Left cardiac atrium (tissue), 4 donors: ENCODE results near the gene TPCN1. TPM values are rescaled to one million over a fixed set of nuclear protein-coding genes. Genes with fewer than 3 reads are reported as not detected.

ENCODE experiments used
- ATAC-seq, 2 donors: fragments of 200-7000 bp; cut with Tn5 transposase; one replicate each; pipeline ENCODE4 v1.9.1; 2020; ENCODE audit warnings: mild to moderate bottlenecking in 2 of 2, moderate library complexity in 2 of 2
- DNase-seq: peaks from one replicate; pipeline ENCODE4 v3.0.0-alpha.2; 2020
- intact Hi-C, 2 donors: fragments of 100-400 bp; cut with DNase I; formaldehyde crosslinking; loops; one replicate each; pipeline versions ENCODE4 v1.14.1 to v1.15.1; 2022 to 2023
- total RNA-seq, 2 donors: library from RNA; stranded (reverse); fragmentation: NEBNext Ultra II Directional; extraction: Animal tissue kit (Norgen Biotek cat#: 25700); gene quantifications; one replicate each; pipeline ENCODE4 v1.2.1, GENCODE V29; 2021
- donor health status: DM: no; HTN: yes; CAD: no.
- donor health status: DM: no; HTN: yes; CAD: no; lungs with severe emphysema.
- donor health status: DM: yes; HTN: yes; CAD: no.
- donor health status: Dilated cardiomyopathy.

TPCN1 gene
- total RNA-seq, 2 donors from 2014 or later: 66.1 to 80.6 TPM

DNA sequence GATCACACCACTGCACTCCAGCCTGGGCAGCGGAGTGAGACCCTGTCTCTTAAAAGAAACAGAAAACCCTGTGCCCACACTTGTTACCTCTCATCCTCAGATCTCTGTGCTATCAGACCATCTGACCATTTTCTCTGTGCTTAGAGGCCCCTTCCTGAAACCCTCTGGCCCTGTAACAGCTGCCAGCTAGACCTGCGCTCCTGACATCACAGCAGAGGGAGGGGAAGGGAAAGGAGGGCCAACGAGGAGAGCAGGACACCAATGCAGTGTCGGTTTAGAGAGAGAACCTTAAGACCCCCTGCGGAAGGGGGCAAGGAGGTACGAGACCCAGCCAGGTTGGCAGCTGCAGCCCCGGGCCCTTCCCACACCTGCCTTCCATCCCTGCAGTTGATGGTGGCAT is 71.3 kb downstream of the TPCN1 start:
- DNase-seq (no peak), ATAC-seq (no peak)
- intact Hi-C loops: loop anchor here in 1 of 2 donors (10.0 kb wide), 1 partner anchor 98 kb away; no protein-coding TSS in a partner anchor

DNA sequence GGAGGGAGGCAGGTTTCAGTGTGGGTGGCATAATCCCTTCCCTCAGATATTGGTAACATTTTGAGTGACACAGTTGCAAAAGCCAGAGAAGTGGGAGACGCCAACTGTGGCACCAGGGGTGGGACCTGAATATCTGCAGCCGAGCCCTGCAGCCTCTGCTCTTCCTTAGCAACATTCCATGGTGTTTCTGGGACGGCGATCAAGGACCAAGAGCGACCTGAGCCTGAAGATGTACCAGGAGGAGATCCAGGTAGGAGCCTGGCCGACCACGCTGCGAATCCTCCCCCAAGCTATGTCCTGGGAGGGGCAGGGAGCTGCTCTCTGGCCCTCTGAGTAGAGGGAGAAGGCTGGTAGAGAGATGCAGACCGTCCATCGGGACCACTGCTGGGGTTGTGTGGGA is 71.8 kb downstream of the TPCN1 start:
- ATAC-seq: no peak
- intact Hi-C loops: loop anchor here in 1 of 2 donors (10.0 kb wide), 1 partner anchor 98 kb away; no protein-coding TSS in a partner anchor

DNA sequence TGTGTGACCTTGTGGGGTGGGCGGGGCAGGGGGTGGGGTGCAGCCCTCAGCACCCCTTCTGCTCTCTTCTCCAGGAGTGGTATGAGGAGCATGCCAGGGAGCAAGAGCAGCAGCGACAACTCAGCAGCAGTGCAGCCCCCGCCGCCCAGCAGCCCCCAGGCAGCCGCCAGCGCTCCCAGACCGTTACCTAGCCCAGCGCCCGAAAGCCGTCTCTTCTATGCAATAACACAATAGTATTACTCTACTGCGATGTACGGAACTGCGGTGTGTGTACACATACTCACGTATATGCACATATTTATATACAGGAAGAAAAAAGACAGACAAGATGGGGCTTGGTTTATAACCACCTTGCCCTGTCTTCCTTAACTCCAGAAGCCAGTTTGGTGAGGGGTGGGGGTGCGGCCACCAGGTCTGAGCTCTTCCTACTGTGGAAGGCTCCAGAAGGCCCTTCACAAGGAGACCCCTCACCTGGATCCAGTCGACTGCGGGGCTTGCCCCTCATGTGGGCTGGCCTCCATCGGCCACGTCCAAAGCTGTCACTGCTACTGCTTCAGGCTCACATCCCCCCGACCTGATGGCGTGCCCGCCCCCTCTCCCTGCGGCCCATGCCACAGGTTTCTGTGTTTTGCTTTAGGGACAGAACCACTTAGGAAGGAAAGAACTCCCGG is 74.8 kb downstream of the TPCN1 start:
- intact Hi-C loops: loop anchor here in 1 of 2 donors (10.0 kb wide), 1 partner anchor 101 kb away; no protein-coding TSS in a partner anchor
- DNase-seq: no peak
- ATAC-seq: no peak

More for the DNA sequence above, 71.8 kb downstream of the TPCN1 start:
- DNase-seq: no peak

DNA sequence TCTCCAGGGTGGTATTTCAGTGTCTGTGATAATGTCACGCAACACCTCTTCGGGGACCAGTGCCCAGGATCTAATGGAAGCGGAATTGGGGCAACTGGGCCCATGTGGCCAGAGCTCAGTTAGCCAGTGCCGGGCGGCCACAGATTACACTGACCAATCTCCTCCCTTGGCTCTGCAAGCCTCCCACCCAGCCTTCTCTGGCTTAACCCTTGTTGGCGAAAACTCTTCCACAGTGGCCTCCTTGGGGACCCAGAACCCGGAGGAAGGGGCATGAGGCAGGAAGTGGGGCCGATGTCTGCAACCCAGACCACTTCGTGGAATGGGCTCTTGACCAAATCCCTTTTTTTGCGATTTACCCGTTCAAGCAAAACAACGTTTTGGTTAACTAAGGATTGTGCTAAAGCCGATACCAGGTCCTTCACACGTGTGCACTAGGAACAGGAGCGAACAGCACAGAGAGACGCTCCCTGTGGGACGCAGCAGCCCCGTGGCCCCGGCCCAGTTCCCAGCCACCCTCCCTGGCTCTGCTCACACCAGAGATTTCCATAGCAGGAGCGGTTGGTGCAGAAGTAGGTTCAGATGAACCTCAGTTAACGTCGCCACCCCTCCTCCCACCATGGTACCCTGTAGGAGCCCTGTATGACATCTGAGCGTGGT is 75.4 kb downstream of the TPCN1 start:
- DNase-seq (no peak), ATAC-seq (peak in 1 of 2 donors; percentile 48)
- intact Hi-C loops: loop anchor here in 1 of 2 donors (10.0 kb wide), 1 partner anchor 102 kb away; no protein-coding TSS in a partner anchor

DNA sequence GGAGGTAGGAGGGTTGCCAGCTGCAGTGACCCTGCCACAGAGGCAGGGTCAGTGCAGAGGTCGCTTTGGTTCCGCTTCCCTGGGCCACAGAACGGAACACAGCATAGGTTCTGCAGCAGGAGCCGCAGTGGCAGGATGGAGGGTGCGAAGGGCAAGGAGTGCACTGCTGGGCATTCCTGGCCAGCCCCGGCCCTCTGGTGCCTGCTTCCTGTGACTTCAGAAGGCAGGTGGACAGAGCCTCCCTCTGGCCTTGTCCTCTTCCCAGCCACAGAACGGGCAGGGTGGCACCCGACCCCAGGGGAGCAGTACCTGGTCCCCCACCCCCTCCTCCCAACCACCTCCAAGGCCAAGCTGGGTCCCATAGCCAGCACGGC is 75.9 kb downstream of the TPCN1 start:
- DNase-seq: no peak
- ATAC-seq: no peak
- intact Hi-C loops: loop anchor here in 1 of 2 donors (10.0 kb wide), 1 partner anchor 102 kb away; no protein-coding TSS in a partner anchor

DNA sequence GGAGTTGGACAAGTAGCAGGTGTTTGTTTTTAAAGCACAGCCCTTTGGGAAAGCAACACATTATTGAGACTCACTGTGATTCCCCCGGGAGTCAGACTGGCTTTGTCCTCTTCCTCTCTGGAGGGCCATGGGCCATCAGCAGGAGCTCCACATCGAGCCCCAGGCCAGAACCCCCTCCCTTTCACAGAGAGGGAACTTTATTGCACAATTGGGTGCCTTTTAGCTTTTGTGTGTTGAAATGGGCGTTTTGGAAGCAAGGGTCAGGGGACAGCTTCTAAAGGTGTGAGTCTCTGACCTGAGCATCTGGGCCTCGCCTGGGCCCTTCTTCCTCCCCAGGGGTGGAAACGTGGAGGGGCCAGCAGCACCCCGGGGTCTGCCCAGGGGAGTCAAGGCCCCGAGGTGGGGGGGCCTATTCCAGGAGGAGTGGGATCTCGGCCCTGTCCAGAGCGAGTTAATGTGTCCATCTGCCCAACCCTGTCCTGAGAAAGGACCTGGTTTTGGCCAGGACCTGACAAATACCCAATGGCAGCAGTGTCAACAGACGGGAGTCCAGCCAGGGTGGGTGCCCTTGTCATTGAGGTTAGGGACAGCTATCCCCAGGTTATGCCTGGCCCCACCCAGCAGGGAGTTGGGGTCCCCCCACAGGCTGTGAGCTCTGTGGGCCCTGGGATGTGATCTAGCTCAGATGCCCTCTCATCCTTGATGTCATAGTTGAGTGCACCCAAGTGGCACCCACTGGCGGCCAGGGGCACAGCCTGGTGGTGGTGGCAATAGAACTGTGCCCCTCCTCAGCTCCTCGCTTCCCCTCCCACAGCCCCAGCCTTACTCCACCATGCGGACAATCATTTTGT is 76.6 kb downstream of the TPCN1 start:
- DNase-seq: no peak
- intact Hi-C loops: loop anchor here in 1 of 2 donors (10.0 kb wide), 1 partner anchor 103 kb away; no protein-coding TSS in a partner anchor
- ATAC-seq: no peak

DNA sequence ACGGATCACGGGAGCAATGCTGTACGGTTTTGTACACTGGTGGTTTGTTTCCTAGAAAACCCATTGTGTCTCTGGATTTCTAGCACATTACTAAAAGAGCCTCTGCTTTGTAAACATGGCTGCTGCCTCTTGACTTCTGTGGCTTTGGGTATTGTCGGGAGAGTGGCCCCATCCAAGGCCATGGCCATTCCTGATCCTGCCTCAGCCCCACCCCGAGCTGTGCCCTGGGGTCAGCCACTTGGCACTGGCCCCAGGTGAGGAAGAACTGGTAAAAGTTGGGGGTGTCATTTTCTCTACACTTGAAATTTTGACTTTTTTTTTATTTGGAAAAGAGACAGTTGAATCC is 77.2 kb downstream of the TPCN1 start:
- intact Hi-C loops: loop anchor here in 1 of 2 donors (10.0 kb wide), 1 partner anchor 104 kb away; no protein-coding TSS in a partner anchor
- no peak for DNase-seq
- no peak for ATAC-seq

DNA sequence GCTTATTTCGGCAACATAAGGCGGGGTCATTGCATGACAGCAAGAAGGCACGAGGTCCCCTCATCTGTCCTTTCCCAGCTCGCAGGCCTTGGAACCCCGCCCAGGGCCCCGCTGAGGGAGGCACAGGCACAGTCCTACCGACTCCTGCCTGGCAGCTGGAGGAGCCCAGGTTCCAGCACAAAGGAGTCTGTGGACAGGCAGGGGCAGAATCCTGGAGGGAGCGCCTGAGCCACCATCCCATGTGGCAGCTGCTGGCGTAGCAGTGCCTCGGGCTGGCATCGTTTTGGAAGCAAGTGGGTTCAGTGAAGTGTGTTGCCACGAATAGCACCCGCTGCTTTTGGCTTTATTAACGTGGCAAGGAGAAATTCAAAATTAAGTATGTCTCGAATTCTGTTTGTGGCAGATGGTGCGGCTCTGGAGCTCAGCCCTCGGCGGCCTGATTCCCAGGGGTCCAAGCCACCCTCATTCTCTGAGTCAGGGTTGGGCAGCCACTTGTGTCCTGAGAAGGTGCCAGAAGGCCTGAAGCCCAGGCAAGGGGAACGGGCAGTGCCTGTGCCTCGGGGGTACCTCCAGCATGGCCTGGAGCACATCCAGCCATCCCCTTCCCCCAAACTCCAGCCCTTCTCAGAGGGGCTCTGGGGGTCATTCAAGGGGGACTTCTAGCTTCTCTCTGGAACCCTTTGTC is 77.7 kb downstream of the TPCN1 start:
- DNase-seq (peak; percentile 71), ATAC-seq (peak; percentile 48 to 59)
- intact Hi-C loops: loop anchor here in 1 of 2 donors (10.0 kb wide), 1 partner anchor 104 kb away; no protein-coding TSS in a partner anchor

DNA sequence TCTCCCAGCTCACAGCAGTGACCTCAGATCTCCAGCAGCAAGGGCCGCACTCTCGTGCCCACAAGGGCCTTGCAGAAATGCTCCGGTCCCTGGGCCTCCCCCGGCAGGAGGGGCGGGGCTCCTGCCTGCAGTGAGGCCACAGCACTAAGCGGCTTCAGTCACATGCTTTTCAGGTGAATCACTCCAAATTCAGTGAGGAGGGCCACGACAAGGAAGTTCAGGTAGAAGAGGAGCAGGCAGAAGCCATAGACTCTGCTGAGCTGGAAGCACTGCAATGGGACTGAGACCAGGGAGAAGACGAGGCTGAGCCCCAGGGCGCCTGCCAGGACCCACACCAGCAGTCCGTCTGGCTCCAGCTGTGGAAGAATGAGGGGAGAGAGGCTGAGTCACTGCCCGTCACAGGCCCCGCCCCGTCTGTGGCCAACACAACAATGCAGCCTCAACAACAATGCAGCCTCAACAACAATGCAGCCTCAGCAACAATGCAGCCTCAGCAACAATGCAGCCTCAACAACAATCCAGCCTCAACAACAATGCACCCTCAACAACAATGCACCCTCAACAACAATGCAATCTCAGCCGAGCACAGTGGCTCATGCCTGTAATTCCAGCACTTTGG is 78.5 kb downstream of the TPCN1 start:
- DNase-seq (peak; percentile 68), ATAC-seq (peak; percentile 44 to 80)
- intact Hi-C loops: loop anchor here in 1 of 2 donors (10.0 kb wide), 1 partner anchor 105 kb away; no protein-coding TSS in a partner anchor

DNA sequence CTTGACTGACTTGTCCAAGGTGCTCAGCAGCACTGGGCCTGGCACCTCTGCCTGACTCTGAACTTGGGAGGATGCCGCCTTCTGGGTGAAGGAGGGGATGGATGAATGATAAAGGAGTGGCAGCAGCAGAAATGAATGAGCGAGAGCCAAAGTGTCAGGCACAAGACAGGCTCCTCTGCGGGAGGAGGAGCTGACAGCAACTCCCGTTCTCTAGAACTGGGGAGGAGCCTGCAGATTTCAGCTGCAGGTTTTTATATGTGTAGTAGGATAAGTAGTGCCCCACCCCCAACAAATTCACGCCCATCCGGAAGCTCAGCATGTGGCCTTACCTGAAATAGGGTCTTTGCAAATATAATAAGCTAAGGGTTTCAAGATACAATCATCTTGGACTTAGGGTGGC is 80.5 kb downstream of the TPCN1 start:
- ATAC-seq: no peak
- peak; percentile 10 for DNase-seq
- intact Hi-C loops: no loop called here

DNA sequence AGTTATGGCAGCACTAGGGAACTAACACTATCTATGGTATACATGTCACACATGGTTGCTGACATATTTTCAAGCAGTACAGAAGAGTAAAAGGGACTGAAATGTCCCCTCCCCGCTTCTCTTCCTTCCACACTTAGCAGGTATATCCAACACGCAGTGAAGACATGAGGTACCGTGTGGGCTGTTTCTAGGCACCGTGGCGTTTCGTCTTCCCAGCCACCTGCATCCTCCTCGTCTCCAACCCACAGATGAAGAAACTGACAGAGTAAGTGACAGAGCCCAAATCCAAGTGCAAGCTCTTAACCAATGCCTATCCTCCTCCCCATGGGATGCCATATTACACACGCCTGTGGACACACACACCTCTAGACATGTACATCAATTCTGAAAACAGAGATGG is 81.2 kb downstream of the TPCN1 start:
- intact Hi-C loops: no loop called here
- no peak for ATAC-seq

DNA sequence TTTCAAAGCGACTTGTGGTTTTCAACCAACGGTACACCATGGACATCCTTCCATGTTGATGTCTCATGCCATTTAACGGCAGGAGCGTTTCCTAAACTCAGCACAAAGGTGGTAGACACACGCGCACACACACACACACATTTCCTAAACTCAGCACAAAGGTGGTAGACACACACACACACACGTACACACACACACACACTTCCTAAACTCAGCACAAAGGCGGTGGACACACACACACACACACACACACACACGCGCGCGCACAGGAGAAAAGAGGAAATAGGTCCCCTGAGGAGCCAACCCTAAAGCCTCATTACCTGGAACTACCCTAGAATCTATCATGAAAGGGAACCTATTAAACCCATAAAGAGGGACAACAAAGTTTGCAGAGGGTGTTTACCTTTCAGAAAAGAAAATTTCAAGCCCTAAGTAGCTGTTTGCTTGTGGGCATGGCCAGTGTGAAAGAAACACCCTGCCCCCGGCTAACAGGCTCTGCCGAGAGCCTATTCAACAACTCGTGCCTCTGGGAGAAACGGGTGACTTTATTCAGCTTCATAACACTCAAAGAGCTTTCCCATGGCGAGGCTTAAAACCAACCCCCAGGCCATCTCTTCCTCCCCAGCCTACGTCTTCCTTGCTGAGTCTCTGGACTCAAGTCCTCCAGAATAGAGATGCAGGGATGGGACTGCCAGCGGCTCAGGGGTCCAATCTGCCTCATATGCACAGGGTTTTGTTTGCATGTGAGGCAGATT is 81.8 kb downstream of the TPCN1 start:
- DNase-seq (no peak), ATAC-seq (no peak)
- intact Hi-C loops: no loop called here

More for the DNA sequence above, 81.2 kb downstream of the TPCN1 start:
- no peak for DNase-seq

DNA sequence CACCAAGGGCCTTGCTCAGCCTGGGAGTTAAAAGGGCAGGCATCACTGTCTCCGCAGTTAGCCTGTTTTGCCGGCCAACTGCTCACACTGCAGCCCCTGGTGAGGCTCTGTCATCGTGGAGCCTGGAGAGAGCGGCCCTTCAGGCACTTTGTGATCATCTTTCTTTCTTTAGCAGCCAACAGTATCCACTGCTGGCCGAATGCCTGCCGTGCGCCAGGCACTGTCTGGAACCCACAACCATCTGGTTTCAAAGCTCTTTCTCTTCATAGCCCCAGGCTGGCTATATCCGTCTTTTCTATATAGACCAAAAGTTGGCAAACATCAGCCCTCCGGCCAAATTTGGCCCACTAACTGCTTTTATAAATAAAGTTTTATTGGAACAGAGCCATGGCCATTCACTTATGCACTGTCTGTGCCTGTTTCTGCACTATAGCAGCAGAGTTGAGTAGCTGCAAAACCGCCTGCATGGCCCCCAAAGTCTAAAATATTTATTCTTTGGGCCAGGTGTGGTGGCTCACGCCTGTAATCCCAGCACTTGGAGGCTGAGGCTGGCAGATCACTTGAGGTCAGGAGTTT is 84.1 kb downstream of the TPCN1 start:
- ATAC-seq: no peak
- peak; percentile 6 for DNase-seq
- intact Hi-C loops: no loop called here

DNA sequence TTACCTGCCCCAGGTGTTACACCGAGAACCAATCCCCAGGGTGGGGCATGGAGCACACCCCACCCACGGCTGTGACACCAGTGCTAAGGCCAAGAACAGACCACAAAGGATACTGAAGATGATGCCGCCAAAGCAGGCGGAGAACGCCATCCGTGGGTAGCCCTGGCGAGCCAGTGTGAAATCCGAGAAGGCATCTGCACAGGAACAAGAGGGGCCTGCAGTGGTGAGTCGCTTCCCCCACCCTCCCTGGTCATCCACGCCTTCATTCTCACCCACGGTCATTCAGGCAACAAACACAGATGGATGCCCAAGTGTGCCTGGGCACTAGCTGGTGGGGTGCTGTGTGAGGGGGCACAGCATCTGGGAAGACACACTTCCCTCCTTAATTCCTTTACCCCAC is 85.1 kb downstream of the TPCN1 start:
- DNase-seq: no peak
- no peak for ATAC-seq
- intact Hi-C loops: no loop called here

DNA sequence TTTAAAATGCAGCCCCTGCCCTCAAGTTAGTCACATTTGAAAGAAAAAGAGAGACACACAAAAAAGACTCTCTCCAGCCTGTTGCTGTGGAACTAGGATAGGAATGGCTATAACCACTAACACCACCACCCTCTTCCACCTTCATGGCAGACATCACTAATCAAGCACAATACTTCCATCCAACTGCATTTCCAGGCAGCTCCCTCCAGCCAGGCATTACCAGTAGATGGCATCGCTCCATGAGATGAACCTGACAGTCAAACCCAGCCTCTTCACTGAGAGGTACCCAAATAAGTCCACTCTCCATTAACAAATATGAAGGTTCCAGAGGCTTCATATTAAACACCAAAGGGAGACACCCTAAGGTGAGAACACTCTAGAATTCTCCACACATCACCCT is 89.2 kb downstream of the TPCN1 start:
- ATAC-seq (no peak), DNase-seq (no peak)
- intact Hi-C loops: loop anchor here (5.0 to 10.0 kb wide), 2 partner anchors 114 to 117 kb away; partner anchors contain the start of gene SDSL (in 1 of the 2)

DNA sequence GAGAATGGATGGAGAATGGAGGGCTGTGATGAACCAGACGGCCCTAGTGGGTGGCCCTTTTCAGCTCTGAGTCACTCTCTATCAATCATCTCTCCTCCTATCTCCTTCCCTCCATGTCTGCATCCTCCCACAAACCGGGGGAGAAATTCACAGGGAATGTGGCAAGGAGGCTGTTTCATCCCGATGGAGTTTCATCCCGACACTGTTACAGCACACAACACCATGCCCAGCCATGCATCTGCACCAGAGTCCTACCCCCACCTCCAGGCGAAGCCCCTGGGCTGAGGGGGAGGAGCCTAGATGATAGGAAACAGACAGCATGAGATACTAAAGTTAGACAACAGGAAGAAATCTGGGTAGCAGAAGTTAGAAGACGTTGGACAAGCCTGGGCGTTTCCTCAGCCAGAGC is 92.9 kb downstream of the TPCN1 start:
- intact Hi-C loops: loop anchor here (5.0 to 10.0 kb wide), 2 partner anchors 111 to 113 kb away; partner anchors contain the start of gene SDSL (in 1 of the 2)
- peak in 1 of 2 donors; percentile 43 for ATAC-seq

DNA sequence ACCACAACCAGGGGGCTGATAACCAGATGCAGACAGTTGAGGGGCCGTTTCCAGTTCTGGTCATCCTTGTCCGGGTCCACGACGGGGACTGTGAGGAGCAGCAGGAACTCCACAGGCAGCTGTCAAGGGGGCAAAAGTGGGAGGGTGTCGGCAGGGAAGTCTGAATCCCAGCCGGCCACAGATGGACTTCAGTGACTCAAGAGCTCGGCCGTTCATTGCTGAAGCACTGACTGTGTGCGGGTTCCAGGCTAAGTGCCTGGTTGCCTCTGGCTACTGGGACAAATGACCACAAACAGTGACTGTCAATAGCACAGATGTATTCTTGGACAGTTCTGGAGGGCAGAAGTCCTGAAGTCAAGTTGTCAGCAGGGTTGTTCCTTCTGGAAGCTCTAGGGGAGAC is 94.1 kb downstream of the TPCN1 start:
- ATAC-seq (peak in 1 of 2 donors; percentile 46), DNase-seq (no peak)

More for the DNA sequence above, 92.9 kb downstream of the TPCN1 start:
- DNase-seq: no peak

More for the DNA sequence above, 94.1 kb downstream of the TPCN1 start:
- intact Hi-C loops: loop anchor here in 1 of 2 donors (10.0 kb wide), 1 partner anchor 109 kb away; the partner anchor contains the start of gene SDSL
